DND-41 (cell line): ENCODE measurements around the gene LTF.

ENCODE experiments used
- EZH2 ChIP-seq: IDR thresholded peaks from 3 replicates; pipeline ENCODE4 v1.6.1; 2012; ENCODE audit warnings: borderline replicate concordance, low read depth, mild to moderate bottlenecking, moderate library complexity, low read length, inconsistent platforms; ENCODE audit not compliant: severe bottlenecking
- TF ChIP-seq, protein P1 (sequence below): IDR thresholded peaks from 2 replicates; pipeline ENCODE4 v1.5.1; 2012; ENCODE audit warnings: borderline replicate concordance, low read length, moderate library complexity, mild to moderate bottlenecking; ENCODE audit not compliant: poor library complexity, severe bottlenecking; ENCODE audit errors: extremely low read depth

DNA sequence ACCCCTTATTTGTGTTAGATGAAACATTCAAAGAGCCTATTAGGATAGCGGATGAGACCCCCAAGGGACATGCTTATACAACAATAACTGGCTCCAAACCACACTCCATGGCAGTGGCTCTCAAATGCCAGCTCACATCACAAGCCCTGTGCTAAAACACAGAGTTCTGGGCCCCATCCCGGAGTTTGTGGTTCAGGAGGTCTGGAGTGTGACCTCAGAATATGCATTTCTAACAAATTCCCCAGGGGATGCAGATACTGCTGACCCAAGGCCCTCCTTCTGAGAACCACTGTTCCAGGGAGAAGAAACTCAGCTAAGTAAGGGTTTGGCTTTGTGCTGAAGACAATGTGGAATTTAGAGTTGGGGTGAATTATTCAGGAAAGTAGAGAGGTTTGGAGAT lies 54.0 kb downstream of the LTF start:
- TF ChIP-seq, protein P1, sequence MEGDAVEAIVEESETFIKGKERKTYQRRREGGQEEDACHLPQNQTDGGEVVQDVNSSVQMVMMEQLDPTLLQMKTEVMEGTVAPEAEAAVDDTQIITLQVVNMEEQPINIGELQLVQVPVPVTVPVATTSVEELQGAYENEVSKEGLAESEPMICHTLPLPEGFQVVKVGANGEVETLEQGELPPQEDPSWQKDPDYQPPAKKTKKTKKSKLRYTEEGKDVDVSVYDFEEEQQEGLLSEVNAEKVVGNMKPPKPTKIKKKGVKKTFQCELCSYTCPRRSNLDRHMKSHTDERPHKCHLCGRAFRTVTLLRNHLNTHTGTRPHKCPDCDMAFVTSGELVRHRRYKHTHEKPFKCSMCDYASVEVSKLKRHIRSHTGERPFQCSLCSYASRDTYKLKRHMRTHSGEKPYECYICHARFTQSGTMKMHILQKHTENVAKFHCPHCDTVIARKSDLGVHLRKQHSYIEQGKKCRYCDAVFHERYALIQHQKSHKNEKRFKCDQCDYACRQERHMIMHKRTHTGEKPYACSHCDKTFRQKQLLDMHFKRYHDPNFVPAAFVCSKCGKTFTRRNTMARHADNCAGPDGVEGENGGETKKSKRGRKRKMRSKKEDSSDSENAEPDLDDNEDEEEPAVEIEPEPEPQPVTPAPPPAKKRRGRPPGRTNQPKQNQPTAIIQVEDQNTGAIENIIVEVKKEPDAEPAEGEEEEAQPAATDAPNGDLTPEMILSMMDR: no peak
- no peak for TF ChIP-seq EZH2
